Panc1 (cell line): ENCODE measurements around the gene PPFIA4. TPM values are rescaled to one million over a fixed set of nuclear protein-coding genes. Genes with fewer than 3 reads are reported as not detected.

Experiments used
- ATAC-seq: fragments of 200-7000 bp; cut with Tn5 transposase; 2 replicates; pipeline ENCODE4 v1.9.1; 2020; ENCODE audit warnings: mild to moderate bottlenecking, moderate library complexity
- BruUV-seq: library from RNA; stranded (reverse); fragments of 400-500 nt; replicated peaks from 2 replicates; lab custom pipeline; 2021; lab: Mats Ljungman, UMichigan
- CTCF ChIA-PET: fragments of 300-600 bp; sonication (Branson Sonifier 250); formaldehyde crosslinking; loops from one replicate; lab custom pipeline; 2022; ENCODE audit warnings: antibody characterized with exemption; lab: Charles Lee
- POLR2A ChIA-PET: fragments of 300-600 bp; sonication (Branson Sonifier 250); formaldehyde crosslinking; loops from one replicate; lab custom pipeline; 2022; ENCODE audit warnings: antibody characterized with exemption; lab: Charles Lee
- DNase-seq: peaks from one replicate; pipeline ENCODE4 v3.0.0-alpha.2; 2010; ENCODE audit warnings: low read depth, low spot score
- H3K27ac ChIP-seq: 2 replicates; pipeline ENCODE4 v1.5.1; 2011; ENCODE audit warnings: mild to moderate bottlenecking, low read length, inconsistent platforms
- H3K27me3 ChIP-seq: fragments of 200-500 bp; sonication (Bioruptor generic); 2 replicates; pipeline ENCODE4 v1.6.0; 2014; ENCODE audit warnings: low read length, inconsistent platforms; ENCODE audit not compliant: control insufficient read depth, insufficient read depth
- H3K36me3 ChIP-seq: fragments of 200-500 bp; sonication (Bioruptor generic); 2 replicates; pipeline ENCODE4 v1.5.1; 2014; ENCODE audit warnings: inconsistent platforms, mild to moderate bottlenecking, low read length, moderate library complexity; ENCODE audit not compliant: control insufficient read depth, insufficient read depth
- H3K4me1 ChIP-seq: 2 replicates; pipeline ENCODE4 v1.5.1; 2011; ENCODE audit warnings: inconsistent platforms, mild to moderate bottlenecking, low read length, moderate library complexity; ENCODE audit not compliant: control insufficient read depth, insufficient read depth
- H3K4me3 ChIP-seq, 2 experiments: 2 replicates each; pipeline ENCODE4 v1.5.1; 2011 to 2012; ENCODE audit warnings: low read depth in 2 of 2, low read length in 2 of 2, mild to moderate bottlenecking in 2 of 2, inconsistent platforms in 1 of 2, moderate library complexity in 1 of 2
- H3K9me3 ChIP-seq: fragments of 200-500 bp; sonication (Bioruptor generic); 2 replicates; pipeline ENCODE4 v1.5.1; 2014; ENCODE audit warnings: low read depth, mild to moderate bottlenecking, inconsistent platforms, low read length, moderate library complexity; ENCODE audit not compliant: control insufficient read depth, insufficient read depth
- POLR2AphosphoS5 ChIP-seq: IDR thresholded peaks from 2 replicates; pipeline ENCODE4 v1.6.1; 2012; ENCODE audit warnings: mild to moderate bottlenecking, low read depth, low read length, moderate library complexity
- SIN3A ChIP-seq: IDR thresholded peaks from 2 replicates; pipeline ENCODE4 v1.6.1; 2012; ENCODE audit warnings: low read depth, mild to moderate bottlenecking, low read length, moderate library complexity, borderline replicate concordance; ENCODE audit not compliant: insufficient read depth
- TCF7L2 ChIP-seq: IDR thresholded peaks from 2 replicates; pipeline ENCODE4 v1.6.1; 2011; ENCODE audit warnings: mild to moderate bottlenecking, low read depth, low read length, inconsistent platforms
- in situ Hi-C: cut with HindIII; loops from 2 replicates; pipeline ENCODE4 v1.10.0; 2016; ENCODE audit warnings: low sequenced_read_pairs, low pct_unique_long_range_greater_than_20kb
- intact Hi-C: fragments of 100-400 bp; cut with micrococcal nuclease; formaldehyde crosslinking; loops from one replicate; pipeline ENCODE4 v1.10.0; 2022; ENCODE audit not compliant: unreplicated experiment
- total RNA-seq: library from RNA; stranded (reverse); gene quantifications from one replicate; pipeline ENCODE4 v1.2.1, GENCODE V29; 2021; ENCODE audit not compliant: unreplicated experiment
- TF ChIP-seq, protein P1 (sequence below): fragments of 450-650 bp; IDR thresholded peaks from 2 replicates; pipeline ENCODE4 v1.5.1; 2017; ENCODE audit warnings: mild to moderate bottlenecking
- TF ChIP-seq, protein P2 (sequence below), 2 experiments: IDR thresholded peaks; 2 replicates each; pipeline ENCODE4 v1.6.1; 2011 to 2012; ENCODE audit warnings: low read depth in 2 of 2, control low read depth in 1 of 2, low read length in 1 of 2, mild to moderate bottlenecking in 1 of 2, moderate library complexity in 1 of 2; ENCODE audit not compliant: insufficient read depth in 1 of 2

Gene PPFIA4
- total RNA-seq, 1 experiment from 2014 or later, result 1.9 TPM

DNA sequence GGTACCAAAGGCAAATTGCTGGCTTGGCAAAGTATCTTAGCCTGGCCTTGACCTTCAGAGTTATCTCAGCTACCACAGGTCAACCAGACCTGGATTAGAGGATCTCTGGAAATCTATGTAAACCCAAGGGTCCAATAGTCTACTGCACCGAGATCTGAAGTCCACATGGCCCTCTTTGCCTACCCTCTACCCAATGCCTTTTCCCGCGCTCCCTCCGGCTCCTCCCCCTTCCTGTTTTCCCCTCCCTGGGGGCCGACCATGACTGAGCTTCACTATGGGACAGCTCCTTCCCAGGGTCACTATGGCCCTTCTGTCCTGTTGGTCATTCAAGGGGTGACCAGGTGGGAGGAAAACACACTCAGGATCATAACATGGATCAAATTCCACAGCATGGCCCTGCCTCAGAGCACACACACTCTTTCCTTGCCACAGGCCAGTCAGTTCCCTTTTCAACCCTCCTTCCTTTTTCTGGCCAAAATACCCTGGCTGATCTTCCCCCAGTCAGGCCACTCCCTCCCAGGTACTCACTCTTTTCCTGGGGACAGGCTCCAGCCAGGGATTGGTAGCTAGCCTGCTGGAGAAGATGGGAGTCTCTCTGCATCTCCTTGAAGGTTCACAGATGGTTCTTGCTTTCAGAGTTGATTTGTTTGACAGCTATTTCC is 38.2 kb upstream of the PPFIA4 start:
- no peak for ATAC-seq
- H3K27ac ChIP-seq, result no peak overlapping the region
- TF ChIP-seq, protein P1, sequence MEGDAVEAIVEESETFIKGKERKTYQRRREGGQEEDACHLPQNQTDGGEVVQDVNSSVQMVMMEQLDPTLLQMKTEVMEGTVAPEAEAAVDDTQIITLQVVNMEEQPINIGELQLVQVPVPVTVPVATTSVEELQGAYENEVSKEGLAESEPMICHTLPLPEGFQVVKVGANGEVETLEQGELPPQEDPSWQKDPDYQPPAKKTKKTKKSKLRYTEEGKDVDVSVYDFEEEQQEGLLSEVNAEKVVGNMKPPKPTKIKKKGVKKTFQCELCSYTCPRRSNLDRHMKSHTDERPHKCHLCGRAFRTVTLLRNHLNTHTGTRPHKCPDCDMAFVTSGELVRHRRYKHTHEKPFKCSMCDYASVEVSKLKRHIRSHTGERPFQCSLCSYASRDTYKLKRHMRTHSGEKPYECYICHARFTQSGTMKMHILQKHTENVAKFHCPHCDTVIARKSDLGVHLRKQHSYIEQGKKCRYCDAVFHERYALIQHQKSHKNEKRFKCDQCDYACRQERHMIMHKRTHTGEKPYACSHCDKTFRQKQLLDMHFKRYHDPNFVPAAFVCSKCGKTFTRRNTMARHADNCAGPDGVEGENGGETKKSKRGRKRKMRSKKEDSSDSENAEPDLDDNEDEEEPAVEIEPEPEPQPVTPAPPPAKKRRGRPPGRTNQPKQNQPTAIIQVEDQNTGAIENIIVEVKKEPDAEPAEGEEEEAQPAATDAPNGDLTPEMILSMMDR, result no peak
- TF ChIP-seq POLR2AphosphoS5, result no peak
- TF ChIP-seq TCF7L2, result no peak
- TF ChIP-seq, protein P2, sequence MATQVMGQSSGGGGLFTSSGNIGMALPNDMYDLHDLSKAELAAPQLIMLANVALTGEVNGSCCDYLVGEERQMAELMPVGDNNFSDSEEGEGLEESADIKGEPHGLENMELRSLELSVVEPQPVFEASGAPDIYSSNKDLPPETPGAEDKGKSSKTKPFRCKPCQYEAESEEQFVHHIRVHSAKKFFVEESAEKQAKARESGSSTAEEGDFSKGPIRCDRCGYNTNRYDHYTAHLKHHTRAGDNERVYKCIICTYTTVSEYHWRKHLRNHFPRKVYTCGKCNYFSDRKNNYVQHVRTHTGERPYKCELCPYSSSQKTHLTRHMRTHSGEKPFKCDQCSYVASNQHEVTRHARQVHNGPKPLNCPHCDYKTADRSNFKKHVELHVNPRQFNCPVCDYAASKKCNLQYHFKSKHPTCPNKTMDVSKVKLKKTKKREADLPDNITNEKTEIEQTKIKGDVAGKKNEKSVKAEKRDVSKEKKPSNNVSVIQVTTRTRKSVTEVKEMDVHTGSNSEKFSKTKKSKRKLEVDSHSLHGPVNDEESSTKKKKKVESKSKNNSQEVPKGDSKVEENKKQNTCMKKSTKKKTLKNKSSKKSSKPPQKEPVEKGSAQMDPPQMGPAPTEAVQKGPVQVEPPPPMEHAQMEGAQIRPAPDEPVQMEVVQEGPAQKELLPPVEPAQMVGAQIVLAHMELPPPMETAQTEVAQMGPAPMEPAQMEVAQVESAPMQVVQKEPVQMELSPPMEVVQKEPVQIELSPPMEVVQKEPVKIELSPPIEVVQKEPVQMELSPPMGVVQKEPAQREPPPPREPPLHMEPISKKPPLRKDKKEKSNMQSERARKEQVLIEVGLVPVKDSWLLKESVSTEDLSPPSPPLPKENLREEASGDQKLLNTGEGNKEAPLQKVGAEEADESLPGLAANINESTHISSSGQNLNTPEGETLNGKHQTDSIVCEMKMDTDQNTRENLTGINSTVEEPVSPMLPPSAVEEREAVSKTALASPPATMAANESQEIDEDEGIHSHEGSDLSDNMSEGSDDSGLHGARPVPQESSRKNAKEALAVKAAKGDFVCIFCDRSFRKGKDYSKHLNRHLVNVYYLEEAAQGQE (IDR thresholded peaks at IDR 0.05; ENCODE audit: insufficient read depth in 1 of 2, low read depth in 2 of 2, low read length in 1 of 2), result no peak
- TF ChIP-seq SIN3A, result no peak
- BruUV-seq, result no TSS peak
- in situ Hi-C loops, result no loop called here
- no peaks in the 10 kb centered on the region for H3K9me3 ChIP-seq
- no peaks in the 10 kb centered on the region for H3K36me3 ChIP-seq
- DNase-seq, result no peak
- peaks cover 8% of the 10 kb centered on the region; the same call in 1 of the 2 replicates for H3K27me3 ChIP-seq
- H3K4me1 ChIP-seq, result no peaks in the 10 kb centered on the region
- intact Hi-C loops, result no loop called here
- ChIA-PET POLR2A (no interaction called here), CTCF (interaction anchor here (0.6 kb wide), 1 partner anchor 548 kb away, joined by 3 read pairs; no protein-coding TSS in a partner anchor)
- no peak overlapping the region for H3K4me3 ChIP-seq

GRCh38 chr1:202989879-202990278 is 36.4 kb upstream of the PPFIA4 start:
- H3K4me3 ChIP-seq, result no peak overlapping the region
- in situ Hi-C loops, result no loop called here
- ChIA-PET POLR2A (no interaction called here), CTCF (no interaction called here)
- H3K4me1 ChIP-seq, result no peaks in the 10 kb centered on the region
- TF ChIP-seq, protein P1, result no peak
- BruUV-seq, result no TSS peak
- intact Hi-C loops, result loop anchor here (10.0 kb wide), 1 partner anchor 235 kb away; no protein-coding TSS in a partner anchor
- ATAC-seq (no peak), DNase-seq (no peak)
- peaks cover 8% of the 10 kb centered on the region; the same call in 1 of the 2 replicates for H3K27me3 ChIP-seq
- H3K9me3 ChIP-seq, result no peaks in the 10 kb centered on the region
- no peaks in the 10 kb centered on the region for H3K36me3 ChIP-seq
- no peak overlapping the region for H3K27ac ChIP-seq
